Natural killer cell treated with Interleukin-12 subunit alpha and Interleukin-12 subunit beta and Interleukin-15 and Interleukin-18, amount 100 ng/mL, for 72 hours (primary cell): ENCODE results near the gene NUP98. TPM values are rescaled to one million over a fixed set of nuclear protein-coding genes. Genes with fewer than 3 reads are reported as not detected.
"Not testable (repeated sequence)": the region's sequence is repeated elsewhere in the genome, so short reads cannot be mapped to it uniquely, and the experiment has no call there.

Source experiments
- ATAC-seq, 2 donors: fragments of 150-1000 bp; cut with Tn5 transposase in 1 of 2; sonication (Bioruptor Pico), chemical (Tn5 transposase) in 1 of 2; 2 replicates each; pipeline ENCODE4 v1.10.0; 2021
- DNase-seq: peaks from one replicate; pipeline ENCODE4 v3.0.0; 2022; ENCODE audit warnings: low spot score
- H3K27ac Mint-ChIP-seq, 2 donors: 1 replicate in 1 of 2; 2 replicates in 1 of 2; pipeline ENCODE4 v1.8.0; 2022; ENCODE audit warnings: mixed read lengths in 2 of 2, mild to moderate bottlenecking in 1 of 2, moderate library complexity in 1 of 2
- H3K27me3 Mint-ChIP-seq, 2 donors: 1 replicate in 1 of 2; 2 replicates in 1 of 2; pipeline ENCODE4 v1.8.0; 2022; ENCODE audit warnings: mixed read lengths in 2 of 2
- H3K36me3 Mint-ChIP-seq: one replicate; pipeline ENCODE4 v1.8.0; 2022; ENCODE audit warnings: mixed read lengths
- H3K4me1 Mint-ChIP-seq, 2 donors: 1 replicate in 1 of 2; 2 replicates in 1 of 2; pipeline ENCODE4 v1.8.0; 2022; ENCODE audit warnings: low read depth in 2 of 2, mixed read lengths in 2 of 2, mild to moderate bottlenecking in 1 of 2
- H3K4me3 Mint-ChIP-seq: one replicate; pipeline ENCODE4 v1.8.0; 2022; ENCODE audit warnings: mixed read lengths
- H3K9me3 Mint-ChIP-seq: 2 replicates; pipeline ENCODE4 v1.8.0; 2022; ENCODE audit warnings: mixed read lengths
- total RNA-seq, 2 donors: library from RNA; stranded (reverse); gene quantifications; one replicate each; pipeline ENCODE4 v1.2.3, GENCODE V29; 2022

NUP98 gene
- total RNA-seq, 2 donors from 2014 or later = 116 to 176 TPM

DNA sequence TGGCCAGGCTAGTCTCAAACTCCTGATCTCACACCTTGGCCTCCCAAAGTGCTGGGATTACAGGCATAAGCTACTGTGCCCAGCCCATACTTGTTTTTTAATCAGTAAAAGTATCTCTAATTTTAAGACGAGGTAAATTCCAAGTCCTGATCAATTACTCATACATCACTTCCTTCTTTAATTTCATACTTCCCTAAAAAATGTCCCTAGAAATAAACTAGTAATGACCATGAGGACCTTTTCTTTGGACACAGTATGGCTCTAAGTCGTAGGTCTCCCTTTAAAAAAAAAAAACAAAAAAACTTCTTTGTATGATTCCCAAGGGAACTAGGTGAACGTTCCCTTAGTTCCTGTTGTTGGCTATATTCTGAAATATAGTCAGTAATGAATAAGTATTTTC, 29.8 kb downstream of the NUP98 start:
- Mint-ChIP-seq H3K27ac (no peak overlapping the region), H3K4me3 (no peak overlapping the region), H3K4me1 (peaks cover 0 to 6% of the 10 kb centered on the region in 2 donors), H3K36me3 (peaks cover 44% of the 10 kb centered on the region), H3K9me3 (no peaks in the 10 kb centered on the region), H3K27me3 (no peaks in the 10 kb centered on the region)
- no peak for ATAC-seq
- DNase-seq = no peak

DNA sequence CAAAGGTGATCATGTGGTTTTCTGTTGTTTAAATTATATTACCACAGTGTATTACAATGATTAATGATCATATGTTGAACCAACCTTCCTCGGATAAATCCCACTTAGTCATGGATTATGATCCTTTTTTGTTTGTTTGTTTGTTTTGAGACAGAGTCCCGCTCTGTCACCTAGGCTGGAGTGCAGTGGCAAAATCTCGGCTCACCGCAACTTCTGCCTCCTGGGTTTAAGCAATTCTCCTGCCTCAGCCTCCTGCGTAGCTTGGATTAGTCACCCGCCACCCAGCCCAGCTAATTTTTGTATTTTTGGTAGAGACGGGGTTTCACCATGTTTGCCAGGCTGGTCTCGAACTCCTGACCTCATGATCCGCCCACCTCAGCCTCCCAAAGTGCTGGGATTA, 30.5 kb downstream of the NUP98 start:
- H3K27me3 Mint-ChIP-seq, ATAC-seq, H3K9me3 Mint-ChIP-seq, DNase-seq, H3K4me1 Mint-ChIP-seq, H3K27ac Mint-ChIP-seq, H3K4me3 Mint-ChIP-seq: not testable (repeated sequence)
- H3K36me3 Mint-ChIP-seq = peaks cover 48% of the 10 kb centered on the region

GRCh38 chr11:3764266-3764665, 33.1 kb downstream of the NUP98 start:
- Mint-ChIP-seq H3K4me1 (no peaks in the 10 kb centered on the region), H3K27ac (no peak overlapping the region), H3K4me3 (no peak overlapping the region), H3K27me3 (no peaks in the 10 kb centered on the region), H3K9me3 (no peaks in the 10 kb centered on the region), H3K36me3 (peaks cover 43% of the 10 kb centered on the region)
- DNase-seq (no peak), ATAC-seq (no peak)

GRCh38 chr11:3755151-3755550, 42.2 kb downstream of the NUP98 start:
- no peaks in the 10 kb centered on the region for H3K9me3 Mint-ChIP-seq
- no peak for DNase-seq
- no peak for ATAC-seq
- H3K36me3 Mint-ChIP-seq = peaks cover 17% of the 10 kb centered on the region
- H3K4me1 Mint-ChIP-seq = no peaks in the 10 kb centered on the region
- no peak overlapping the region for H3K27ac Mint-ChIP-seq
- no peak overlapping the region for H3K4me3 Mint-ChIP-seq
- H3K27me3 Mint-ChIP-seq = no peaks in the 10 kb centered on the region

- H3K36me3 Mint-ChIP-seq = peaks cover 9% of the 10 kb centered on the region
- no peak for ATAC-seq
- H3K9me3 Mint-ChIP-seq = no peaks in the 10 kb centered on the region
- no peaks in the 10 kb centered on the region for H3K4me1 Mint-ChIP-seq
- H3K4me3 Mint-ChIP-seq = no peak overlapping the region
- H3K27ac Mint-ChIP-seq = no peak overlapping the region
- DNase-seq = no peak
- no peaks in the 10 kb centered on the region for H3K27me3 Mint-ChIP-seq
These were observed 44.2 kb downstream of the NUP98 start for GRCh38 chr11:3753110-3753509.

GRCh38 chr11:3747704-3748103, 49.6 kb downstream of the NUP98 start:
- Mint-ChIP-seq H3K9me3 (no peaks in the 10 kb centered on the region), H3K27me3 (no peaks in the 10 kb centered on the region), H3K27ac (no peak overlapping the region), H3K4me1 (no peaks in the 10 kb centered on the region), H3K4me3 (no peak overlapping the region), H3K36me3 (peaks cover 8% of the 10 kb centered on the region)
- DNase-seq (no peak), ATAC-seq (no peak)

- Mint-ChIP-seq H3K27me3 (no peaks in the 10 kb centered on the region), H3K9me3 (no peaks in the 10 kb centered on the region), H3K36me3 (peaks cover 19% of the 10 kb centered on the region), H3K27ac (no peak overlapping the region), H3K4me3 (no peak overlapping the region), H3K4me1 (peaks cover 0 to 4% of the 10 kb centered on the region in 2 donors)
- DNase-seq (no peak), ATAC-seq (no peak)
These were observed 52.2 kb downstream of the NUP98 start for GRCh38 chr11:3745161-3745560.

GRCh38 chr11:3738723-3739122, 58.6 kb downstream of the NUP98 start:
- no peaks in the 10 kb centered on the region for H3K9me3 Mint-ChIP-seq
- no peak overlapping the region for H3K4me3 Mint-ChIP-seq
- peaks cover 0 to 4% of the 10 kb centered on the region in 2 donors for H3K4me1 Mint-ChIP-seq
- no peak overlapping the region for H3K27ac Mint-ChIP-seq
- DNase-seq (no peak), ATAC-seq (no peak)
- H3K27me3 Mint-ChIP-seq = no peaks in the 10 kb centered on the region
- peaks cover 24% of the 10 kb centered on the region for H3K36me3 Mint-ChIP-seq

DNA sequence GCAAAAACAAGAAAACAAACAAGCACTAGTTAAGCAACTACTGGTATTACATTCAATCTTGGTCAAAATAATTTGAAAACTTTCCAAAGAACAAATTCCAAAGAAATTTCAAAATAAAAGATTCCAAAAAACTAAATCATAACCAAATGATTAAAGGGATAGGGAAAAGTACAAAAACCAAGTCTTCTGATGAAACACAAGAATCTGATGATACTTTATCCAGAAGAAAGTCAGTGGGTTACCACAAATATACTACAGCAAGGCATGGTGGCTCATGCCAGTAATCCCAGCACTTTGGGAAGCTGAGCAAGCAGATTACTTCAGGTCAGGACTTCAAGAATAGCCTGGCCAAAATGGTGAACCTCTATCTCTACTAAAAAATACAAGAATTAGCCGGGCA, 59.1 kb downstream of the NUP98 start:
- H3K4me1 Mint-ChIP-seq = peaks cover 0 to 4% of the 10 kb centered on the region in 2 donors
- no peaks in the 10 kb centered on the region for H3K9me3 Mint-ChIP-seq
- DNase-seq (no peak), ATAC-seq (no peak)
- no peak overlapping the region for H3K4me3 Mint-ChIP-seq
- H3K36me3 Mint-ChIP-seq = peaks cover 29% of the 10 kb centered on the region
- no peaks in the 10 kb centered on the region for H3K27me3 Mint-ChIP-seq
- no peak overlapping the region for H3K27ac Mint-ChIP-seq

DNA sequence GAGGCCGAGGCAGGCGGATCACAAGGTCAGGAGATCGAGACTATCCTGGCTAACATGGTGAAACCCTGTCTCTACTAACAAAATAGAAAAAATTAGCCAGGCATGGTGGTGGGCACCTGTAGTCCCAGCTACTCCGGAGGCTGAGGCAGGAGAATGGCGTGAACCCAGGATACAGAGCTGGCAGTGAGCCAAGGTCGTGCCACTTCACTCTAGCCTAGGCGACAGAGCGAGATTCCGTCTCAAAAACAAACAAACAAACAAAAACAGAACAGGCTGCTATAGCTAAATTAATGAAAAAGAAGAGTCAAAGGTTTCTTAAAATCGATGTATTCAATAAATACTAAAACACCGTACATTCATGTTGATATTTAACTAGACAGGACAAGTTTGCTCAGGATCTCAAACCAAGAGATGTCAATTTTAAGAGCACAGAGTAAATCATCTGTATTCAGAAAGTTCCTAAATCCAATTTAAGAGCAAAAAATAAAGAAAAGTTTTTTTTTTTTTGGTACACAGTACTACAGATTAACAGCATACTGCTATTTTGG, 59.9 kb downstream of the NUP98 start:
- Mint-ChIP-seq H3K36me3 (peaks cover 34% of the 10 kb centered on the region), H3K9me3 (no peaks in the 10 kb centered on the region), H3K4me3 (no peak overlapping the region), H3K27ac (no peak overlapping the region), H3K27me3 (no peaks in the 10 kb centered on the region), H3K4me1 (peaks cover 0 to 6% of the 10 kb centered on the region in 2 donors)
- DNase-seq (no peak), ATAC-seq (no peak)

DNA sequence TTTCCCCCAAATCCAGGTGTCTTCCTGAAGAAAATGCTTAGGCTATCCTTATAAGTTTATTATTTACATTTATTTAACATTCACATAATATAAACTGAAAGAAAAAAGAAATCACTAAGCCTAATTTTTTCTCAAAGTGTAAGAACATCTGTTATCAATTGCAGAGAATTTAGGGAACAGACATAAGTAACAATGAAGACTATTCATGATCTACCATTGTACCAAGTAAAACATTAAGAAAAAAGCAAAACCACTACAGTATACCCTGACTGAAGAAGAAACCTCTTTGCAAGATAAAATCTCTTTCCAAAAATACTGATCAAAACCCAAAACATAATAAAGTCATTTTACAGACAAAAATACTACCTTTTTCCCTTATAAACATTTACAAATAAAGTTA, 60.5 kb downstream of the NUP98 start:
- Mint-ChIP-seq H3K36me3 (peaks cover 30% of the 10 kb centered on the region), H3K9me3 (no peaks in the 10 kb centered on the region), H3K27ac (no peak overlapping the region), H3K4me1 (peaks cover 0 to 6% of the 10 kb centered on the region in 2 donors), H3K27me3 (no peaks in the 10 kb centered on the region), H3K4me3 (no peak overlapping the region)
- no peak for DNase-seq
- no peak for ATAC-seq

- no peaks in the 10 kb centered on the region for H3K27me3 Mint-ChIP-seq
These were observed 61.5 kb downstream of the NUP98 start for GRCh38 chr11:3735827-3736226.

GRCh38 chr11:3732671-3733436, 64.5 kb downstream of the NUP98 start:
- H3K4me1 Mint-ChIP-seq = peaks cover 4 to 9% of the 10 kb centered on the region in 2 donors
- ATAC-seq (no peak), DNase-seq (no peak)
- H3K27me3 Mint-ChIP-seq = no peaks in the 10 kb centered on the region
- H3K27ac Mint-ChIP-seq = peak overlapping the region in 1 of 2 donors; percentile 50
- no peaks in the 10 kb centered on the region for H3K9me3 Mint-ChIP-seq
- H3K4me3 Mint-ChIP-seq = no peak overlapping the region
- peaks cover 35% of the 10 kb centered on the region for H3K36me3 Mint-ChIP-seq

More at GRCh38 chr11:3735827-3736226, 61.5 kb downstream of the NUP98 start:
- Mint-ChIP-seq H3K4me3 (no peak overlapping the region), H3K4me1 (peaks cover 0 to 3% of the 10 kb centered on the region in 2 donors), H3K36me3 (peaks cover 23% of the 10 kb centered on the region), H3K9me3 (no peaks in the 10 kb centered on the region), H3K27ac (no peak overlapping the region)
- ATAC-seq (no peak), DNase-seq (no peak)

DNA sequence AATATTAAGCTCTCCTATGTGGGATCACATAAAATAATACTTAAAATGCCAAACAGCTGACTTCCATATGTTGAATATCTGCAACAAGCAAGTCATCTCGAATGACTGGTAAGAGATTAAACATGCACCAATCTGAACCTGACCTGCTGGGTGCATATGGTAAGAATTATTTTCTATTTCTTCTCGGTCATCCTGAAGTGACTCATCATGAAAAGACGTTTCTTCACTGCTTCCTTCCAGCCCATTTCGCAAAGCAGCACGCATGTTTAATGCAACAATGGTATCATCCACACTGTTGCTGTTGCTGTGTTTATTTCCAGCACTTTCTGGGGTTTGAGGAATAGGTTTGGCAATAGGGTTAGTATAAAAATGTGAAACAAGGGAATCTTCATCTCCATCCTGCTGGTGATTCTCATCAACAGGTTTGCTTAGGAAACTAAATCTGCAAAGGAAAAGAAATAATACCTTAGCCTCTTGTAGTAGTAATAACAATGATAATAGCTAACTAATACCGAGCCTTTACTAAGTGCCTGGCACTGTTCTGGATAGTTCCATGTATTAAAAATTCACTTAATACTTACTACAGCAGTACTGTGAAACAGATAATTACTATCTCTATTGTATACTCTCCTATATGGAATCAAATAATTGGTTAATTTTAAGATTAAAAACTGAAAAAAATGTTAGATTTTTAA, 74.2 kb downstream of the NUP98 start:
- peaks cover 49% of the 10 kb centered on the region for H3K36me3 Mint-ChIP-seq
- DNase-seq (no peak), ATAC-seq (peak in 1 of 2 donors; percentile 44)
- H3K4me3 Mint-ChIP-seq = no peak overlapping the region
- H3K9me3 Mint-ChIP-seq = no peaks in the 10 kb centered on the region
- peaks cover 0 to 4% of the 10 kb centered on the region in 2 donors for H3K4me1 Mint-ChIP-seq
- no peaks in the 10 kb centered on the region for H3K27me3 Mint-ChIP-seq
- H3K27ac Mint-ChIP-seq = no peak overlapping the region
